ENCODE data around the gene NPC1L1. TPM values are rescaled to one million over a fixed set of nuclear protein-coding genes. Genes with fewer than 3 reads are reported as not detected.

NPC1L1 gene
- total and polyA plus RNA-seq, 2 of the 13 experiments (the other 11 are each of a cell fraction or from before 2014, with no cell fraction given): 4.8 to 14.5 TPM

- BruUV-seq (replicated peaks): TSS peak; percentile 93
- DNase-seq (ENCODE audit: low spot score) (peak; percentile 75), FAIRE-seq (peak; percentile 51), ATAC-seq (peak; percentile 99)
- H3K36me3 ChIP-seq (replicated peaks in 1 of 2; ENCODE audit: control insufficient read depth in 1 of 2, insufficient read depth in 2 of 2, low read length in 2 of 2): peaks cover 0 to 5% of the 10 kb centered on the region in 2 experiments; a peak in 1 of 5 replicates
- intact Hi-C loops (cut with micrococcal nuclease; ENCODE audit: unreplicated experiment) (loop anchor here (5.0 kb wide), 2 partner anchors 52 to 82 kb away; partner anchors contain the start of genes DDX56 and NPC1L1), in situ Hi-C loops (cut with HindIII; ENCODE audit: extremely low pct_ligation_motif_present, low pct_unique_long_range_greater_than_20kb) (no loop called here)
- H3K27ac ChIP-seq (ENCODE audit: extremely low read length, insufficient read depth, low read length): peak within 1 kb of the TSS; percentile 96
- H3K4me2 ChIP-seq (ENCODE audit: low read depth, low read length): peak within 1 kb of the TSS; percentile 82
- ChIA-PET CTCF (ENCODE audit: low intra/inter-chr PET ratio, low total read pairs) (no interaction called here), POLR2A (interaction anchor here (0.7 to 2.8 kb wide), 12 partner anchors 9 to 84 kb away, joined by 3 to 18 read pairs (median 4); partner anchors contain the start of genes DDX56 and NPC1L1)
- WGBS (ENCODE audit: low lambda C conversion rate): 2% methylated on average over 34 of the region's 63 CpGs
- H3K4me3 ChIP-seq (replicated peaks in 1 of 3; ENCODE audit: insufficient read depth in 1 of 3, low read depth in 2 of 3, low read length in 3 of 3): peak within 1 kb of the TSS; percentile 74 to 93 (median 90)
- no peaks in the 10 kb centered on the region for H4K20me1 ChIP-seq (ENCODE audit: insufficient read depth, low read length)
- H3K27me3 ChIP-seq (ENCODE audit: control insufficient read depth in 1 of 2, insufficient read depth in 2 of 2, low read length in 2 of 2): no peaks in the 10 kb centered on the region; a peak in 1 of 5 replicates
- H3K4me1 ChIP-seq (ENCODE audit: insufficient read depth, low read length): peaks cover 55% of the 10 kb centered on the region
- no peaks in the 10 kb centered on the region for H3K9me3 ChIP-seq (ENCODE audit: low read length)
- peak within 1 kb of the TSS; percentile 85 for H3K9ac ChIP-seq (ENCODE audit: insufficient read depth, low read depth, low read length)
- peak within 1 kb of the TSS; percentile 80 for H2AFZ ChIP-seq (ENCODE audit: low read length)
- H3K79me2 ChIP-seq (ENCODE audit: insufficient read depth, low read length): peaks cover 39% of the 10 kb centered on the region
- TF ChIP-seq XRCC5 (optimal IDR thresholded peaks at IDR 0.05; ENCODE audit: low read length) (peak; percentile 76), PAF1 (CRISPR knock-in tag; IDR thresholded peaks at IDR 0.05) (no peak), SMARCE1 (IDR thresholded peaks at IDR 0.05; ENCODE audit: borderline replicate concordance) (no peak), ZHX1 (CRISPR knock-in tag; IDR thresholded peaks at IDR 0.05; ENCODE audit: low read depth) (peak; percentile 67; the same call in 1 of the 2 replicates), ZNF788 (CRISPR knock-in tag; IDR thresholded peaks at IDR 0.05; ENCODE audit: borderline replicate concordance) (peak; percentile 88), ZNF30 (CRISPR knock-in tag; IDR thresholded peaks at IDR 0.05) (no peak), ZNF180 (CRISPR knock-in tag; IDR thresholded peaks at IDR 0.05; ENCODE audit: borderline replicate concordance, low read depth) (peak; percentile 10; the same call in 1 of the 2 replicates), TBX3 (IDR thresholded peaks at IDR 0.05; ENCODE audit: borderline replicate concordance) (no peak; the same call in 1 of the 2 replicates), THAP9 (CRISPR knock-in tag; IDR thresholded peaks at IDR 0.05; ENCODE audit: borderline replicate concordance) (peak; percentile 92; the same call in 1 of the 2 replicates), ZNF414 (CRISPR knock-in tag; IDR thresholded peaks at IDR 0.05) (no peak), ZBTB2 (CRISPR knock-in tag; IDR thresholded peaks at IDR 0.05; ENCODE audit: low read depth) (peak; percentile 69), CTCF (CRISPR knock-in tag; IDR thresholded peaks at IDR 0.05) (peak; percentile 55)
Observed at GRCh38 chr7:44490351-44491200, 50.6 kb downstream of the NPC1L1 start, which contains the start of gene NUDCD3. TSS of gene NUDCD3 (minus strand) at chr7:44490658. CDS start at chr7:44490600, 58 bp downstream.

Data from HepG2 (cell line).